IPS DF 6.9 (cell line): Measurements from ENCODE around the gene P2RY12.

Source experiments
- DNase-seq: peaks from one replicate; pipeline ENCODE4 v3.0.0-alpha.2; 2013; ENCODE audit warnings: low read depth, low spot score
- H3K27ac ChIP-seq: one replicate; pipeline ENCODE4 v1.5.1; 2013; ENCODE audit warnings: low read length, control low read depth
- H3K27me3 ChIP-seq: 2 replicates; pipeline ENCODE4 v1.6.1; 2013; ENCODE audit warnings: mild to moderate bottlenecking, low read length; ENCODE audit not compliant: control insufficient read depth, insufficient read depth
- H3K36me3 ChIP-seq: 2 replicates; pipeline ENCODE4 v1.6.1; 2013; ENCODE audit warnings: low read length; ENCODE audit not compliant: control insufficient read depth, insufficient read depth
- H3K4me1 ChIP-seq: 2 replicates; pipeline ENCODE4 v1.6.1; 2013; ENCODE audit warnings: low read length; ENCODE audit not compliant: control insufficient read depth, insufficient read depth
- H3K4me3 ChIP-seq: 2 replicates; pipeline ENCODE4 v1.5.1; 2013; ENCODE audit warnings: mild to moderate bottlenecking, low read length
- H3K9me3 ChIP-seq: 2 replicates; pipeline ENCODE4 v1.6.1; 2013; ENCODE audit warnings: low read length, inconsistent platforms; ENCODE audit not compliant: control insufficient read depth, insufficient read depth
- WGBS: extraction: QIAGEN DNeasy Blood & Tissue Kit; methylation state at CpG from one replicate; pipeline ENCODE4 v1.1.7; 2013; ENCODE audit warnings: mixed read lengths, missing lambda C conversion rate; ENCODE audit not compliant: insufficient read length, insufficient coverage; 5-methylcytosine and 5-hydroxymethylcytosine counted together

Gene P2RY12

DNA sequence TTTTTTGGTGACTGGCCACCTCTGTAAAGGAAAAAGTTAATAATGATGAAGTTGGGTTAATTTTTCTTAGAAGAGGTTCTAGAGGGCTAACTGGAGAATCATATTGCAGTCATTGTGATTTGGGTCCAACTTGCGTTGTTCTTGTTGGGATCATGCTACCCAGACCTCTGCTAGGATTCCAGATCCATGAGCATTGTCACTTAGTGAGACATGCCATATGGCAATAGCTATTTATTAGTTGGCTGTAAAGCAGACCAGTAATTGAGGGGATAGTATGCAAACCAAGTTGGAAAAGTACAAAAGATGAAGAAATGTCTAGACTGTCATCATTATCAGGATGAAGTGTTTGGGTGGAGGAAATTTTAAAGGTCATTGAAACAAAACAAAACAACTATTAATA is 30.7 kb upstream of the P2RY12 start:
- no peaks in the 10 kb centered on the region for H3K4me1 ChIP-seq
- WGBS = no CpG with 5 or more reads among the region's 1 CpG
- no peak overlapping the region for H3K27ac ChIP-seq
- H3K4me3 ChIP-seq = no peak overlapping the region
- no peak for DNase-seq
- no peaks in the 10 kb centered on the region for H3K27me3 ChIP-seq
- no peaks in the 10 kb centered on the region for H3K9me3 ChIP-seq
- H3K36me3 ChIP-seq = no peaks in the 10 kb centered on the region

DNA sequence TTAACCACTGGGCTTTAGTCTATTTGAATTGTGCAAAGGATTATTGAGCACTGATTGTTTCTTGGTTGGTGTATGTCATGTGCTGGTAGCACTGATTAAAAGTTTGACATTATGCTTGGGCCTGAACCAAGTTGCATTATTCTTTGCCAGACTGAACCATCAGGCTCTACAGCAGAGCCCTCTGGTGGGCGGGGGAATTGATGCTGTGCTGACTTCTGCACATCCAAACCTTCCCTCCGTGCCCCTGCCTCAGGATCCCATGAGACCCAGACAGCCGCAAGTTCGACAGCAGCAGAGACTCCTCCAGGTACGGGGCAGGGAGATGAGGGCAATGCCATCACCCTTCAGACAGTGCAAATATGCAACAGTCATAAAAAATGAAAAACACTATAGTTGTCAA is 28.4 kb upstream of the P2RY12 start:
- Histone ChIP-seq H3K36me3 (no peaks in the 10 kb centered on the region), H3K4me1 (no peaks in the 10 kb centered on the region), H3K4me3 (no peak overlapping the region), H3K27me3 (no peaks in the 10 kb centered on the region), H3K9me3 (no peaks in the 10 kb centered on the region), H3K27ac (no peak overlapping the region)
- no CpG with 5 or more reads among the region's 5 CpGs for WGBS
- no peak for DNase-seq

DNA sequence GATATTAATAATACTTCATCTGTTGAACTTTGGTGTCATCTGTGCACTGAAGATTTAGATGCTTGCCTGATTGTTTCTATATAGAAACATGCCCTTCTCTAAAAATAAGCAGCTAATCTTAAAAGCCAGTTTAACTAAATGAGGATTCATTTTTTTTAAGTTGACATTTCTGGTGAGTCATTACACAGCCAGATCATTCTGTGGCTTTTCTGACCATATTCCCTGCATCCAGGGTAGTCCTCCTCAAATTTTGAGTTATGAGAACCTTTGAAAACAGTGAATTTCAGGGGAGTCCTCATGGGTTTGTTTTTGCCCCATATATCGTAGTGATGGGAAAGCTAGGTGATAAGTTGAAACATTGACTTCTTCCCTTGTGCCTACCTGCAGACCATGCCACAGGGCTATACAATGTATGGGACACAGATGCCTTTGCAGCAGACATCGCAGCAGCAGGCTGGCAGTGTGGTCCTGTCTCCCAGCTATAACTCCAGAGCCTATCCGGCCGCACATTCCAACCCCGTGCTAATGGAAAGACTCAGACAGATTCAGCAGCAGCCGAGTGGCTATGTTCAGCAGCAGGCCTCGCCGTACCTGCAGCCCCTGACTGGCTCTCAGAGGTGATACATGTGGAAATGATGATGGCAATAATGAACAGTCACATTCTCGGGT is 26.5 kb upstream of the P2RY12 start:
- no peaks in the 10 kb centered on the region for H3K9me3 ChIP-seq
- WGBS = no CpG with 5 or more reads among the region's 9 CpGs
- no peak for DNase-seq
- no peak overlapping the region for H3K4me3 ChIP-seq
- no peaks in the 10 kb centered on the region for H3K36me3 ChIP-seq
- no peaks in the 10 kb centered on the region for H3K4me1 ChIP-seq
- H3K27ac ChIP-seq = no peak overlapping the region
- H3K27me3 ChIP-seq = no peaks in the 10 kb centered on the region

DNA sequence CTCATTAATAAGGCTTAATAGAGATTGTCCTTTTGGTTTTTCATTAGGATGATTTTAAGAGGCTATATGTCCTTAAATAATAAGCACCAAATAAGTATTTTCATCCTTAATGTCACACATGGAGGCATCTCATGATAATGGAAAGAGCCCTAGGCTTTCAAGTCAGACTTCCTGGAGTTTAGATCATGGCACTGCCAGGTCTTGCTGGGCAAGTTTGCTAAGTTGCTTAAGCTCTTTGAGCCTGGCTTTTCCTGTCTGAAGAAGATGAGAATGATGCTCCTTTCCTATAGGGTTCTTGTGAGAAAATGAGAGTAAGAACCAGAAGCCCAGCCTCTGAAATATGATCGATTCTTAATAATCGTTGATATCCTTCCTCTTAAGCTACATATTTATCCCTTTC is 23.4 kb upstream of the P2RY12 start:
- Histone ChIP-seq H3K27me3 (no peaks in the 10 kb centered on the region), H3K27ac (no peak overlapping the region), H3K36me3 (no peaks in the 10 kb centered on the region), H3K4me1 (no peaks in the 10 kb centered on the region), H3K9me3 (no peaks in the 10 kb centered on the region), H3K4me3 (no peak overlapping the region)
- DNase-seq = no peak
- WGBS = no CpG with 5 or more reads among the region's 2 CpGs

DNA sequence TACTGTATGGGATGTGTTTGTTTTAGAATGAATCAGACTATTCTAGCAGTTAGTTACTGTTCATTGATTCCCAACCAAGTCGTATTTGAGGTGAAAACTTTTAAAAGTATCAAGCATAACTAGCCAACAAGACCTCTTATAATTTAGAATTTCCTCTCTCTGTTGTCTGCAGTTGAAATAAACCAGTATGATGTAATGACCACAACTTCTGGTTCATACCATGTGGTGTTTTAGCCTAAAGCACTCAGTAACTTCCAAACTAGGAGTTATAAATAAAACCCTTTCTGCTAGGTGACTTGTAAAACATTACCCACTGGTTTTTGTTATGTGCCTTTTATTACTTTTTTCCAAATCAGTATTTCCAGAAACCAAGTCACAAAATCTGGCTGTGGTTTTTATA is 19.8 kb upstream of the P2RY12 start:
- no peaks in the 10 kb centered on the region for H3K9me3 ChIP-seq
- WGBS = no CpG with 5 or more reads among the region's 1 CpG

DNA sequence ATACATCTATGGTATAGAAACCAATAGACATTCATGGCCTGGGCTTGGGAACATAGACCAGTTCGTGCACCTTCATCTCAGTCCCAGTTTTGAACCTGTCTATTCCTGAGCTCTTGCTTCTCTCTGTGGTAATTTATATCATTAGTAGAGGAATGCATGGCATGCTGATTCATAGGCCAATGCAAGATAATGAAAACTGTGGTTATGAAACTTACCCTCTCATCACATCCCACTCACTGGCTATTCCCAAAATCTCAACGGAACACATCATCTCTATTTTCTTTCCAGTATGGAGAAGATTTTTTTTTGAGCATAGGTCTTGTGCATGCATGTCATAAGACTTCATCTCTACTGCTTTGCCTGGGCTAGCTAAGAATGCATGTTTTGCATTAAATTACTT is 18.7 kb upstream of the P2RY12 start:
- no CpG with 5 or more reads among the region's 2 CpGs for WGBS

More for the DNA sequence above, 19.8 kb upstream of the P2RY12 start:
- Histone ChIP-seq H3K36me3 (no peaks in the 10 kb centered on the region), H3K27ac (no peak overlapping the region), H3K4me1 (no peaks in the 10 kb centered on the region), H3K27me3 (no peaks in the 10 kb centered on the region), H3K4me3 (no peak overlapping the region)
- DNase-seq = no peak

DNA sequence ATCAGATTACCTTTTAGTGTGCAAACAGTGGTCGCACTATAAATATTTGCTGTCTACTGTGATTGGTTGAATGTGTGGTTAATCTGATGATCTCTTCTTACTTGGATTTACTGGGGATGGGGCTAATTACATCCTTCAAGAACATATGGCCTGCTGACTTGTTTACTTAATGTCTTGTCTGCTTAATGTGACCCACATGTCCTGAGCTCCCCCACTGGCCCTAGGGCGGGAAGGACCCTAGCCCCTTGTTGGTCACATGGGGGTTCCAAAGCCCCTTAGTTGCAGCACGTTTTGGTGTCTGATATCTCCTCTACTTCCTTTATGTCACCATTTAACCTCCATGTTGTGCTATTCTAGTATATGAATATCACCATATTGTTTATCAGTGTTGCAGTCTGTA is 17.8 kb upstream of the P2RY12 start:
- WGBS = no CpG with 5 or more reads among the region's 3 CpGs
- no peaks in the 10 kb centered on the region for H3K36me3 ChIP-seq

More for the DNA sequence above, 18.7 kb upstream of the P2RY12 start:
- Histone ChIP-seq H3K36me3 (no peaks in the 10 kb centered on the region), H3K4me1 (no peaks in the 10 kb centered on the region), H3K9me3 (no peaks in the 10 kb centered on the region), H3K4me3 (no peak overlapping the region), H3K27me3 (no peaks in the 10 kb centered on the region), H3K27ac (no peak overlapping the region)
- DNase-seq = no peak

DNA sequence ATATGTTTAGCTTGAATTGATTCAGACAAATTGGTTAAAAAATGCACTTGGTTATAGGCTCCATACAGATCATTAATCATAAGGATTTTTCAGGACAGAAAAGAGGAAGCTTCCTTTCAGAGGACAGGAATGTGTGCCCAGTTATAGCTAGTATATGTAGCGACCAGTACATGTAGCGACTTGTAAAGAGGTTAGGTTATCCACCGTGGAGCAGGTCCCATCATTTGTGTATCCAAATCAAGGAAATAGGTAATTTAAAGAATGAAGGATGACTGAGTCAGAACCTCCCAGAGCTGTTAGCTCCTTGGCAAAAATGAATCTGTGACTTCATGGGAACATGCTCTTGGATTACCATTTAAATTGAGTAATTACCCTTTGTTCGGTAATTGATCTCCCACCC is 15.8 kb upstream of the P2RY12 start:
- no peak overlapping the region for H3K27ac ChIP-seq
- H3K4me3 ChIP-seq = no peak overlapping the region
- WGBS = no CpG with 5 or more reads among the region's 4 CpGs
- no peaks in the 10 kb centered on the region for H3K9me3 ChIP-seq
- no peaks in the 10 kb centered on the region for H3K27me3 ChIP-seq
- no peak for DNase-seq
- no peaks in the 10 kb centered on the region for H3K36me3 ChIP-seq
- no peaks in the 10 kb centered on the region for H3K4me1 ChIP-seq

More for the DNA sequence above, 17.8 kb upstream of the P2RY12 start:
- DNase-seq = no peak
- Histone ChIP-seq H3K9me3 (no peaks in the 10 kb centered on the region), H3K27ac (no peak overlapping the region), H3K4me3 (no peak overlapping the region), H3K4me1 (no peaks in the 10 kb centered on the region), H3K27me3 (no peaks in the 10 kb centered on the region)

DNA sequence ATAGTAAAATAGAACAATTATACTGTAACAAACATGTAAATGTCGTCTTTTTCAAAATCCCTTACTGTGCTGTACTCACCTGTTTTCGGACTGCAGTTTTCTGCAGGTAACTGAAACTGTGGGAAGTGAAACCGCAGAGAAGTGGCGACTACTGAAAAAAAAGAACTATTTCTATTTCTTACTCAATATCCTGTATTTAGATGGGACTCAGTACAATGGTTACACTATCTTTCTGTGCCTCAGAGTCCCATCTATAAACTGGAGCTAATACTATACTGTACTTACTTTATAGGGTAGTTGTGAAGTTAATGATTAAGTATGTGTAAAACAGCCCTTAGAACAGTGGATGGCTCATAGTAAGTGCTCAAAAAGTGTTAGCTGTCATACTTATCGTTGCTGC is 14.3 kb upstream of the P2RY12 start:
- no peaks in the 10 kb centered on the region for H3K36me3 ChIP-seq
- no peak overlapping the region for H3K4me3 ChIP-seq
- WGBS = no CpG with 5 or more reads among the region's 5 CpGs
- DNase-seq = no peak
- H3K27me3 ChIP-seq = no peaks in the 10 kb centered on the region
- H3K27ac ChIP-seq = no peak overlapping the region
- peaks cover 3% of the 10 kb centered on the region; the same call in 1 of the 2 replicates for H3K4me1 ChIP-seq
- no peaks in the 10 kb centered on the region for H3K9me3 ChIP-seq

DNA sequence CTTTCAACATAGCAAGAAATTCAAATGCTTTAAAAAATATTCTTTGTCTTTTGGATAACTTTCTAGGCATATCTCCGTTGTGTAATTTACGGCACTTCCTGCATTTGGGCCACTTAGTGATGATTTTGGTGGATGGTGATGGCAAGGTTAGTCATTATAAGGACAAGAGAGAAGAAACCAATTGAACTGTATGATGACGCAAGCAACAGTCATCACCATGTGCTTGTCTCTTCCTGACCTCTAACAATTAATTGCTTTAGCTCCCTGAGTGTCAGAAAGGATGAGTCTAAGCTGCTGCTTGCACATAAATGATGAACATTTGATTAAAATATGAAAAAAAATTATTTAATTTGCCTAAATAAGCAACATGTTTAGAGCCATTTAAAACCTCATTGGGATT is 11.3 kb upstream of the P2RY12 start:
- Histone ChIP-seq H3K4me1 (peaks cover 3% of the 10 kb centered on the region; the same call in 1 of the 2 replicates), H3K36me3 (no peaks in the 10 kb centered on the region), H3K9me3 (no peaks in the 10 kb centered on the region), H3K27me3 (no peaks in the 10 kb centered on the region), H3K4me3 (no peak overlapping the region), H3K27ac (no peak overlapping the region)
- no CpG with 5 or more reads among the region's 3 CpGs for WGBS
- DNase-seq = no peak

DNA sequence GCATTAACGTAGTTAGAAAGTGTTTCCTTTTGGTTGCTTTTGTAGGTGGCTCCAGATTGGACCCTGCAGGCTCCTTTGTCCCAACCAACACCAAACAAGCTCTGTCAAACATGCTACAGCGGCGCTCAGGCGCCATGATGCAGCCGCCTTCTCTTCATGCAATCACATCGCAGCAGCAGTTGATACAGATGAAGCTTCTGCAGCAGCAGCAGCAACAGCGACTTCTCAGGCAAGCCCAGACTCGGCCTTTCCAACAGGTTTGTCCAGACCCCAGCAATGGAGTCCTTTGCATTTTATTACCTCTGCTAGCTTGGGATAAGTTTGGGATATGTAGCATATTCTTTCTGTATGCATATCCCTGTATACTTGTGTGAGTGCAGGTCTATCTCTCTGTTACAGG is 10.1 kb upstream of the P2RY12 start:
- WGBS = no CpG with 5 or more reads among the region's 8 CpGs
- no peak overlapping the region for H3K27ac ChIP-seq
- no peaks in the 10 kb centered on the region for H3K9me3 ChIP-seq
- H3K4me1 ChIP-seq = peaks cover 3% of the 10 kb centered on the region; the same call in 1 of the 2 replicates
- H3K27me3 ChIP-seq = no peaks in the 10 kb centered on the region
- DNase-seq = no peak
- H3K36me3 ChIP-seq = no peaks in the 10 kb centered on the region
- H3K4me3 ChIP-seq = no peak overlapping the region
